HG02938 (cell line): ENCODE results near the gene MYL5.
"Not testable (repeated sequence)": the region's sequence is repeated elsewhere in the genome, so short reads cannot be mapped to it uniquely, and the experiment has no call there.

Source experiments
- ATAC-seq: cut with Tn5 transposase; IDR thresholded peaks from one replicate; pipeline ENCODE4 v1.9.1; 2021; ENCODE audit warnings: mild to moderate bottlenecking, moderate library complexity; ENCODE audit not compliant: unreplicated experiment

MYL5 gene

DNA sequence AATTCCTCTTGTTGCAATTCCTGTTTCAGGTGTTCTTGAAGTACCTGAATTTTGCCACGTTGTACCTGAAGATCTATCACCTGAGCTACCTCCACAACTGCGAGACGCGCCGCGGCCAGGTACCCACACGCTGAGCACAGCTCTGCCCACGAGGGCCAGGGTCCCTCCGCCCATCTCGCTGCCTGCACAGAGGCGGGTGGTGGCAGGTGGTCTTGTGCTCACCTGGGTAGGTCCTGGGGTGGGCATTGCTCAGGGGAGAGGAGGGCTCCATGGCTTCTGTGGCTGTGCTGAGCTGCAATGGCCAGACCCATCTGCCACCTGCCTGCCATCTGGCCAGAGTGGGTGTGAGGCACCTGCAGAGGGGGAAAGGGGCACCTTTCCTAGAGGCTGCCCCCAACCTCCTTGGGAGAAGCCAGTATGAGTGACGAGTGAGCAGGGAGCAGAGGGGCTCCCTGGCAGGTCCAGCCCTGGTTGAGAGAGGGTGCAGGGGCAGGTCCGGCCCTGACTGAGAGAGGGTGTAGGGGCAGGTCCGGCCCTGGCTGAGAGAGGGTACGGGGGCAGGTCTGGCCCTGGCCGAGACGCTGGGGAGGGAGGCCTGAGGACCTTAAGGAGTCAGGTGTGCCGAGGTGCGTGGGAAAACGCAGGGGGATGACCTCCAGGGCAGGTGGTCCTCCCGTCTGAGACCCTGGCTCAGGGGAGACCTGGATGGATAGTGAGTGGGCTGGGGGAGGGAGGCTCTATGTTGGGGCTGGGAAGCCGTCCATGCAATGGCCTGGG is 38.3 kb upstream of the MYL5 start:
- no peak for ATAC-seq

GRCh38 chr4:636628-637159 is 37.6 kb upstream of the MYL5 start:
- no peak for ATAC-seq

DNA sequence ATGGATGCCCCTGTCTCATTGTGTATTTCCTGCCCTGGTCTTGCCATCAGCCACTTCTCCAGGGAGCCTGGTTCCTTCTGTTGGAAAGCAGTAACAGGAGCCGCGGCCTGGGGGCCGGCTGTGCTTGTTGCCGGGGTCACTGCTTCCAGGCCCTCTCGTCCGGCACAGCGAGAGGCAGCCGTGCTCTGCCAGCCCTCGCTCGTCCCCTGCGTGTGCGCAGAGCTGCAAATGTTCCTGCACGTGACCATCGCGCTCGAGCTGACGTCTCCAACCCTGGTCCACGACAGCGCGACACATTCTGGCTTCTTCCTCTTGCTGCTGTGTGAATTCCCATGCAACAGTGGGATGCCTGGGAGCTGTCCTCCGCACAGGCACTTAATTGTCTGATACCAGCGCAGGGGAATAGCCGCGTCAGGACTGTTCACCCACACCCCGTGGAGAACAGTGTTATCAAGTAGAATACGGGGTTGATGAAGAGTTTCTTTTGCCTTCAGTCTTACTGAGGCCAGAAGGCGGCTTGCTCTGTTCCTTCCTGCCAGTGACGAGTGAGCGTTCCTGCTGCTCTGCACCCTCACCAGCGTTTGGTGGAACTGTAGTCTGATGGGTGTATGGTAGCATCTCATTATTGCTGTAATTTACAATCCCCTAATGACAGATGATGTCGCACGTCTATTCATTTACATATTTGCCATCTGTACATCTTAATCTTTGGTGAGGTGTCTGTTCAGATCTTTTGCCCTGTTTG is 36.6 kb upstream of the MYL5 start:
- no peak for ATAC-seq

GRCh38 chr4:642366-642765 is 32.0 kb upstream of the MYL5 start:
- not testable (repeated sequence) for ATAC-seq

- ATAC-seq, result no peak
Observed at GRCh38 chr4:646460-646859, 27.9 kb upstream of the MYL5 start.

DNA sequence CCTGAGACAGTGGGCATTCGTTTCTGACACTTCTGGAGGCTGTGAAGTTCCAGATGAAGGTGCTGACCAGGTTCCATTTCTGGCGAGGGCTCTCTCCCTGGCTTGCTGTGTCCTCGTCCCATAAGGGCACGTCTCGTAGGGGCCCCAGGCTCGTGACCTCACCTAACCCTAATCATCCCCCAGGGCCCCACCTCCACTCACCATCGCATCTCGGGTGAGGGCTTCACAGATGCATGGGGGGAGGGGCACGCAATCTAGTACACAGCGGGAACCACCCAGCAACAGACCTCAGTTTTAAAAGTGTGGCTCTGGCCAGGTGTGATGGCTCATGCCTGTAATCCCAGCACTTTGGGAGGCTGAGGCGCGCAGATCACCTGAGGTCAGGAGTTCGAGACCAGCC is 26.9 kb upstream of the MYL5 start:
- ATAC-seq, result no peak

GRCh38 chr4:648579-649292 is 25.6 kb upstream of the MYL5 start:
- no peak for ATAC-seq

DNA sequence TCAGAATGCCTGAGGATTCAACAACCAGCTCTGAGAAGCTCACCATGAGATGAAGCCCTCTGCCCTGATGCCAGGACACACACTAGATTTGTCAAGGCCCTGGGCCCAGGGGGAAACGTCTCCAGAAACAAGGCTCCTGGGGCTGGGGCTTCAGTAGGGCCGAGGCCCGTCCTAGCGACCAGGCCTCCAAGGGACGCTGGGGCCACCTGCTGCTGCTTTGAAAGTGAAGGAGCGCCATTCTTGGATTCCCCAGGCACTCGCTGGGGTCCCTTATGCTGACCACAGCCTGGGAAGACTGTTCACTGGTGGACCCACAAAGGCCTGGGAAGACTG is 25.1 kb upstream of the MYL5 start:
- ATAC-seq, result no peak

DNA sequence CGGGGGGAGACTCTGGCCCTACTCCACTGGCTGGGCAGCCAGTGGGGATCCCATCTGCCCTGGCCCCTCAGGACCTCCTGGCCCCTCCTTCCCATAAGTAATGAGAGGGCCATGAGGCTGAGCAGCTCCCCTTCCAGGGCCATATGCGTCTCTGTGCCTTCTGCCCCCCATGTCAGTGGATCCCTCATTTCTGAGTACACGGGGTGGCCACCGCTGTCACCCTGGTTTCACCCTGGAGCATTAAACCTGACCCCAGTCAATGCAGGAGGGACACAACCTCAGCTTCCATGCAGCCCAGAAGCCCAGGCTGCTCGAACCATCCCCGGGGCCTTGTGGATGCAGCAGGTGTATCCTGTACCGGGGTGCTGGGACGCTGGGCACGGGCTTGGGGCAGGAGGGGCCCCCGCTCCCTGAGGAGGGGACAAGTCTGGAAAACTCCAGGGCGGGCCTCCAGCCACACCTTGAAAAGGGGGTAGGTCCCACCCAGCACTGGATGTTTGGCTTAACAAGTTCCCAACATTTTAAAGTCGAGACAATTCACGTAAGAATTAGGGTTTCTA is 24.5 kb upstream of the MYL5 start:
- no peak for ATAC-seq

GRCh38 chr4:650461-650860 is 23.9 kb upstream of the MYL5 start:
- no peak for ATAC-seq

- ATAC-seq, result no peak
Observed at GRCh38 chr4:650951-651883, 23.1 kb upstream of the MYL5 start.

- no peak for ATAC-seq
Observed at GRCh38 chr4:651884-652642, 22.3 kb upstream of the MYL5 start.

GRCh38 chr4:653080-653821 is 21.1 kb upstream of the MYL5 start:
- ATAC-seq, result no peak

GRCh38 chr4:653831-654502 is 20.4 kb upstream of the MYL5 start:
- no peak for ATAC-seq

GRCh38 chr4:654503-654845 is 19.9 kb upstream of the MYL5 start:
- ATAC-seq, result no peak

DNA sequence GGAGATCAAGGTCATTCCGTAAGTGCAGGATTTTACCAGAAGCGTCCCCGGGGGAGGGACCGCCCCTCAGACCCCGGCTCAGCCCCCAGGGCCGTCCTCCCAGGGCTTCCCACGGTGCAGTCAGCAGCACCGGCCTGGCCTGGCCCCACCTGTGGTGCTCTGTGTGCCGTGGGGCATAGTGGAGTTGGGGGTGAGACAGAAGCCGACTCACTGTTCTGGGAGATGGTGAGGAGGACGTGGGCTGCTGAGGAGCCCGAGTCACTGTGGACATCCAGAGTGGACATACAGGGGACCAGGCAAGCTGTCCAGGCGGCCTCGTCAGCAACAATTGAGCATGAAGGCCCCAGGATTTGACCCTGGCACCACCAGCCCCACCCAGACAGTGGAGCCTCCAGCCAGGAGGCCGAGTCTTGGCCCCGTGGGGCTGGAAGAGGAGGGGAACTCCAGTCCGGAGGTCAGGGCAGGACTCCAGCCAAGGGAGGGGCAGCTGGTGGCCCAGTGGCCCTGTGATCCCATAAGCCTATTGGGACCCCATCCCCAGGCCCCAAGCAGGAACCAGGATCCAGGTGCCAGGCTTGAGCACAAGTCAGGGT is 19.4 kb upstream of the MYL5 start:
- no peak for ATAC-seq

DNA sequence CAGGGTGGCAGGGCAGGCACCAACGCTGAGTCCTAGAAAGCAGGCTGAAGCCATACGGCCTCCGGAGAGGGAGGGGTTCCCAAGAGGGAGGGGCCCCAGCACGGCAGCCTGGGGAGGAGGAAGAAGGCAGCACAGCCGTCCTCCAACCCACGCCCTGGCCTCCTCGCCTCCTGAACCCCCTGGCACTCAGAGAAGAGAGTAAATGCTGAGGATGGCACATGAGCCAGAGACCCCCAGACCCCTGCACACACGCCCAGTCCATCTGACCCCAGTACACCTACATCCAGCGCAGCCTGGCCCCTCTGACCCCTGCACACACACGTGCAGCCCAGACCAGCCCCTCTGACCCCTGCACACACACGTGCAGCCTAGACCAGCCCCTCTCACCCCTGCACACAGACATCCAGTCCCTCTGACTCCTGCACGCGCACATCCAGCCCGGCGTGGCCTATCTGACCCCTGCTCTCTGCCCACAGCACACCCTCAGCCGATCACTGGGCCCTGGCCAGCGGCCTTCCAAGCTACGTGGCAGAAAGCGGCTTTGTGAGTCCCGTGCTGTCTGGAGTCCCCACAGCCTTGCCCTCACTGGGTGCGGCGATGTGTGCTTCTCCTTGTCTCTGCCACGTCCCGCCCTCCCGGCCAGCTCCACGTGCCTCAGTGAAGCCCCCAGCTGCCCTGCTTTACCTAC is 18.7 kb upstream of the MYL5 start:
- no peak for ATAC-seq
